HG02840 (cell line): ENCODE data around the gene PLOD1.
"Not testable (repeated sequence)": the region's sequence is repeated elsewhere in the genome, so short reads cannot be mapped to it uniquely, and the experiment has no call there.

Experiments
- ATAC-seq: cut with Tn5 transposase; IDR thresholded peaks from one replicate; pipeline ENCODE4 v1.9.1; 2021; ENCODE audit warnings: mild to moderate bottlenecking, moderate library complexity, moderate number of reproducible peaks; ENCODE audit not compliant: unreplicated experiment, low FRiP score

Gene PLOD1

DNA sequence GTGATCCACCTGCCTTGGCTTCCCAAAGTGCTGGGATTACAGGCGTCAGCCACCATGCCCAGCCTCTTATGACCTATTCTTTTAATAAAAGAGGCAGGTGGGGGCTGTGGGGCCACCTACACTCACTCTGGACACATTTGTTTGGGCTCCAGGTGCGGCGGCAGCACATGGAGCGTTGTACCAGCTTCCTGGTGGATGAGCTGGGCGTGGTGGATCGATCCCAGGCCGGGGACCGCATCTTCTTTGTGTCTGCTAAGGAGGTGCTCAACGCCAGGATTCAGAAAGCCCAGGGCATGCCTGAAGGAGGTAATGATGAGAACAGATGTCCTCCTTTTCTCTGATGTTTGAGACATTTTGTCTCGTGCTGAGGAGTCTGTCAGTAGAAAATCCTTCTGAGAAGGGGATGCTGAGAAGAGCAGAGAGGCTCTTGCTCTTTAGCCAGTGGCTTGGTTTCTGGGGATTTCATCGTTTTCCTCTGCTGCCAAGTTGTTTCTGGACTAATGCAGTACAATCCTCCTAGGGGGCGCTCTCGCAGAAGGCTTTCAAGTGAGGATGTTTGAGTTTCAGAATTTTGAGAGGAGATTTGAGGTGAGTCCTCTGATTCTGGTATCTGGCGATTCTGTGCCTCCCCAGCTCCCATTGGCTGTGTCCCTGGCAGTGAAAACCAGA is 66.9 kb downstream of the PLOD1 start:
- no peak for ATAC-seq

DNA sequence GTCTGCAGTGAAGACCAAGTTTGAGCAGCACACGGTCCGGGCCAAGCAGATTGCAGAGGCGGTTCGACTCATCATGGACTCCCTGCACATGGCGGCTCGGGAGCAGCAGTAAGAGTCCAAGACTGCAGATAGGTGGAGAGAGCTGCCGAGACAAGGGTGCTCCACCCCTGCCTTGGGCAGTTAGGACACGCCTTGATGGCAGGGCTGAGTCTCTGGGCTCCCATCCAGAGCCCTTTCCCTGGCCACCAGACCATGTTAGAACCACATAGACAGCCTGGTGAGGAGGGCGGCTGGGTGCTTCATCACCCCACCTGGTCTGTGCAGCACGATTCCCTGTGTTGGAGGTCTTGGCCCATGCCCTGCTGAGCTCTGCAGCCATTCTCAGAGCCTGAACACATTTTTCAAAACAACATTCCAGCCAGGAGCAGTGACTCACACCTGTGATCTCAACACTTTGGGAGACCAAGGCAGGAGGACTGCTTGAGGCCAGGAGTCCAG is 67.5 kb downstream of the PLOD1 start:
- no peak for ATAC-seq

DNA sequence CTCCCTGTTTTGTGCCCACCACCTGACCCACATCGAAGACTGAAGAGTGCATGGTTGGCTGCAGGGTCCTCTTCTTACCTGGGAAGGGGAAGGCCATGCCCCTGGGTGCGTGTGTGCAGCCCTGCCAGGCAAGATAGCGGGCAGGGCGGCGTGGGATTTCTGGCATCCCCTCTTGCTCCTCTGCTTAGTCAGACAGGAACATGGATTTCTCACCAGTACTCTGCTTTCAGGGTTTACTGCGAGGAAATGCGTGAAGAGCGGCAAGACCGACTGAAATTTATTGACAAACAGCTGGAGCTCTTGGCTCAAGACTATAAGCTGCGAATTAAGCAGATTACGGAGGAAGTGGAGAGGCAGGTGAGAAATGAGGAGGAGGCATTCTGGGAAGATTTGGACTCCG is 69.2 kb downstream of the PLOD1 start:
- ATAC-seq = no peak

DNA sequence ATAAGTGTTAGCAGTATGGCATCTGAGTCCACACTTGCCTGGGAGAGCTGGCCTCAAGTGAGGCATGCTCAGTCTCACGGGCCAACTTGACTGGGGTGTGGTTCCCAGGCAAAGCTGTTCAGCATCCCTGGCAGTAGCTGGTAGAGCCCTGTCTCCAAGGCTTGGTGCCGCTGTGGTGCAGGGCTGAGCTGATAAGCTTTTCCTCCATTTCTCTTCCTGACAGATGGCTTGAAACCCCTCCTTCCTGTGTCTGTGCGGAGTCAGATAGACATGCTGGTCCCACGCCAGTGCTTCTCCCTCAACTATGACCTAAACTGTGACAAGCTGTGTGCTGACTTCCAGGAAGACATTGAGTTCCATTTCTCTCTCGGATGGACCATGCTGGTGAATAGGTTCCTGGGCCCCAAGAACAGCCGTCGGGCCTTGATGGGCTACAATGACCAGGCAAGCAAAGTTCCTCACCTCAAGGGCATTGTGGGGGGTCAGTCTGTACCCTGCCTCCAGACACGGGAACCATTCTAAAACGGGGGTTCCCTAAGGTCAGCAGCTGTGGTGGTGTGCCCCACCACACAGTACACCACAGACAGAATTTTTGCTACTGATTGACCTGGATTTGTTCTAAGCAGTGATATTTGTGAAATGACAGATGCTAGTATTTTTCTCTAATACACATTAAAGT is 71.1 kb downstream of the PLOD1 start:
- ATAC-seq = no peak

DNA sequence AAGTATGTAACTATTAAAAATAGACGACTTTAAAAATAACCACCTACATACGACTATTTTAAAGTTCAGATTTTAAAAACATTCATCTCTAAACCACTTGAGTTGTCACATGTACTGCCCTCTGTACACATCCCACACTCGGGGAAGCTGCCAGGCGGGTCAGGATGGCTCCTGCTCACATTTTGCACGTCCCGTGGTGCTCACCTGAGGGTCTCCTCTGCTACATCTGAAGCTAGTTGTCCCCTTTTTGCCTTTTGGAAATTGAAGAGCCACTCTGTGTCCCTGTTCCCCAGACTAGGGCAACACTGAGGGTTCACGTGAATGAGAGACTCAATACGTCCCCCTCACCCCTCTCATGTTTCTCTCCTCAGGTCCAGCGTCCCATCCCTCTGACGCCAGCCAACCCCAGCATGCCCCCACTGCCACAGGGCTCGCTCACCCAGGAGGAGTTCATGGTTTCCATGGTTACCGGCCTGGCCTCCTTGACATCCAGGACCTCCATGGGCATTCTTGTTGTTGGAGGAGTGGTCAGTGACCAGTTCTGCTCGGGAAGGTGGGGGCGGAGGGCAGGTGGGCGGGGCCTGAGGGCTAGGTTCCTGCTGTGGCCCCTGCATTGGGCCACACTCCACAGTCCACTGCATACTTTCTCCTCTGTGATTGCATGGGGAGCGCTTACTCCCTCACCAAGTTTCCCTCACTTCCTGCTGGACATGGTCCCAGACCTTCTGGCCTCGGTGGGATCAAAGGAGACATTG is 71.8 kb downstream of the PLOD1 start:
- ATAC-seq = no peak

DNA sequence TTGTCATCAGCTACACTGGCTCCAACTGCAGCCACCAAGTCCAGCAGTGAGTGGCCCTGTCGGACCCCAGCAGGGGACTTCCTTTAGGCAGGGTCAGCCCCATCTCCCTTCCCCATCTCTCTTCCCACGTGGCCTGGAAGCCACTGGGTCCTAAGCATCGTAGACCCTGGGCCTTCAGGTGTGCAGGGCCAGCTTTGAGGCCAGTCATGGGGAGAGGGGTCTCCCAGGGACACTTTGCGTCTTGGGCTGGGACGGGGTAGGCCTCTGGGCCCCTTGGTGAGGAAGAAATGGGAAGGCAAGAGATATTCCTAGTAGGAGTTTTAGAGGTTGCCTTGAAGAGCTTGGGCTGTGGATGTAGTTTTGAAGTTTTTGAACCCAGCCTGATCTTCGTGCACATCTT is 72.7 kb downstream of the PLOD1 start:
- no peak for ATAC-seq

DNA sequence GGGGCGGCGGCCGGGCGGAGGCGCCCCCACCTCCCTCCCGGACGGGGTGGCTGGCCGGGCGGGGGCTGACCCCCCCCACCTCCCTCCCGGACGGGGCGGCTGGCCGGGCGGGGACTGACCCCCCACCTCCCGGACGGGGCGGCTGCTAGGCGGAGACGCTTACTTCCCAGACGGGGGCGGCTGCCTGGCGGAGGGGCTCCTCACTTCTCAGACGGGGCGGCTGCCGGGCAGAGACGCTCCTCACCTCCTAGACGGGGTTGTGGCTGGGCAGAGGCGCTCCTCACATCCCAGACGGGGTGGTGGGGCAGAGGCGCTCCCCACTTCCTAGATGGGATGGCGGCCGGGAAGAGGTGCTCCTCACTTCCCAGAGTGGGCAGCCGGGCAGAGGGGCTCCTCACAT is 73.8 kb downstream of the PLOD1 start:
- not testable (repeated sequence) for ATAC-seq

DNA sequence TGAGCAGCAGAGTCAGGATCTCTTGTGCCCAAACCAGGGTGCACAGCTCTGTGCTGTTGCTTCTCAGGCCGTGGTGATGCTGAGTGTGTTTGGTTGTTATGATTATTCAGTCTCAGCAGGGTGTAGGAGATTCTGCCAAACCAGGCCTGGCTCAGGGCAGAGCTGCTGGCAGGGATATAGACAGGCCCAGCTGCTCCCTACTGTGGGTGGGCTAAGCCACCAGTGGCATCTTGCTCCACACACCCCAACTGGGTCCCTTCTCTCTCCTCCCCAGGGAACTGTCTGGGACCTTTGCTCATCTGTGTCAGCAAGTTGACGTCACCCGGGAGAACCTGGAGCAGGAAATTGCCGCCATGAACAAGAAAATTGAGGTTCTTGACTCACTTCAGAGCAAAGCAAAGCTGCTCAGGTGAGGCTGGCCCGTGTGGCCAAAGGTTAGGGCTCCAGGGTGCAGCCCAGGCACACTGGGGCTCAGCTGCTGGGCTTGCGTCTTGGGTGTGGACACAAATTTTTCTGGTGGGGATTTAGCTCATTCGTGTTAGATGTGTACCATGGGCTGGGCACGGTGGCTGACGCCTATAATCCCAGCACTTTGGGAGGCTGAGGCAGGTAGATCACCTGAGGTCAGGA is 74.9 kb downstream of the PLOD1 start:
- no peak for ATAC-seq

DNA sequence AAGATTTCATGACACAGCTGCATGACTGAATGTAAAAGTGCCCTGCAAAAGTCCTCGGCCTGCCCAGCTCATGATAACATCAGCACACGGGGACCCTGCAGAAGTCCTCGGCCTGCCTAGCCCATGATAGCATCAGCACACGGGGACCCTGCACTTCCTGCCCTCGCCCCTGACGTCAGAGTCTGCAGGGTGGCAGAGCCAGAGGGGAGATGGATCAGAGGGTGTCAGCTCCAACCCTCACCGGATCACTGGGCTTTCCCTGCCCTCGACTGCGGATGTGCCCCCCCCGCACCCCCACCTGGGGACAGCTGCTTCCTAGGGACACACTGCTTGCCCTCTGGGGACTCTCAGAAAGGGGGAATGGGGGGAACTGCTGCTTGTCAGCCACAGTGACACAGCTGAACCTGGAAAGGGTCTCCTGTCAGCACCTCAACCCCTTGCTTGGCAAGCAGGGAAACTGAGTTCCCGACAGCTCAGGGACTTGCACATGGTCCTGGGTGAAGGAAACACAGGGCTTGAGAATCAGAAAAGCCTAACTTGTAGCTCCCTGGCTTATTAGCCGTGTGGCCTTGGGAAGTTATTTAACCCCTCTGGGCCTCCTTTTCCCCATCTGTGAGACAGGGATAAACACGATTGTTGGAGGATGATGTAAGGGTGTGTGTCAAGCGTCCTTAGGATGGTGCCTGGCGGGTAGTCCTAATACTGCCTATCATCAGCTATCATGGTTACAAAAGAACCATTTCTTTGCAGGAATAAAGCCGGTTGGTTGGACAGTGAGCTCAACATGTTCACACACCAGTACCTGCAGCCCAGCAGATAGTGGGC is 76.4 kb downstream of the PLOD1 start:
- ATAC-seq = no peak

DNA sequence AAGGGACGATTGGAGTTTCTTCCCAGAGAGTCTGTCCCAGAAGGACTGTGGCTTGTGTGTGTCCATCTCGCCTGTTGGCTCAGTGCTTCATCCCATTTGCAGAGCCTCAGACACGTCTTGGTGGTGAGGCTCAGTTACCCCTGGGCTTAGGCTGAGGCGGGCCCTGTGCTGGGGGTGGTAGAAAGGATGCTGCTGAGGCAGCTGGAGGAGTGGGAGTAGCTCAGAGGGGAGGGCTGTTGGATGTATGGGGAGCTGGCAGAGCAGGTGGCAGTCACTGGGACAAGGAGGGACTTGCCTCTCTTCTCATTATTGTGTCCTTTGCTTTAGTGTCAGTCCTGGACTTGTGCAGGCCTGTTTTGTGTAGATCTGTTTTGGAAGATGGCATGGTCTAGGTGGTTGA is 77.5 kb downstream of the PLOD1 start:
- no peak for ATAC-seq

DNA sequence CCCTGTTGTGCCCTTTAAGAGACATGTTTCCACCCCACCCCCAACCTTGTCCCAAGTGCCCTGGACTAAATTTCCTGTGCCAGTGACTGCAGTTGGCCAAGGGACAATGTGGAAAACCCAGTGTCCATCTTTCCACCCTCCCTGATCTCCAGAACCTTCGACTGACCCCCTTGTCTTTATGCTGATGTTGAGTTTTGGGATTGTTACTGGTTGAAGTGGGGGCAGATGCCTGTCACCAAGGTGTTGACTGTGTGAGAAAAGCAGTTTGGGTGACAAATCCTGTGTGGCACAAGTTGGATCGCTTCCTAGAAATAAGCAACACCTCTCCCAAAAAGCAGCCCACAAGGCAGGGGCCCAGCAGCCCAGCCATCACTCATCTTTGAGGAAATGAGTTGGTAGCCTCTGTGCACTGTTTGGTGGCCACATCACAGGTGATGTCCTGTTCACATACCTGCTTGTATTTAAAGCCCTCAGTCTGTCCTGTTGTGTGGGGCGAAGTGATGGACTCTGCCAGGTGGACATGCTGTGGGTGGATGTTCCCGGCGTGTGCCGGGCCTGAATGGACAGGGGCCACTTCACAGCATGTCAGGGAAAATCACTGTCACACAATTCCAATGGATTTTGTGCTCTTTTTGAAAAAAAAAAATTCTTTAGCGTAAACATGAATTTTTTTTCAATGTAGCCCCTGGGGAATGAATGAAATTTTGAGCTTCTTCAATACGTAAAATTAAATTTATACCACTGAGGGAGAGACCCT is 78.2 kb downstream of the PLOD1 start:
- no peak for ATAC-seq

DNA sequence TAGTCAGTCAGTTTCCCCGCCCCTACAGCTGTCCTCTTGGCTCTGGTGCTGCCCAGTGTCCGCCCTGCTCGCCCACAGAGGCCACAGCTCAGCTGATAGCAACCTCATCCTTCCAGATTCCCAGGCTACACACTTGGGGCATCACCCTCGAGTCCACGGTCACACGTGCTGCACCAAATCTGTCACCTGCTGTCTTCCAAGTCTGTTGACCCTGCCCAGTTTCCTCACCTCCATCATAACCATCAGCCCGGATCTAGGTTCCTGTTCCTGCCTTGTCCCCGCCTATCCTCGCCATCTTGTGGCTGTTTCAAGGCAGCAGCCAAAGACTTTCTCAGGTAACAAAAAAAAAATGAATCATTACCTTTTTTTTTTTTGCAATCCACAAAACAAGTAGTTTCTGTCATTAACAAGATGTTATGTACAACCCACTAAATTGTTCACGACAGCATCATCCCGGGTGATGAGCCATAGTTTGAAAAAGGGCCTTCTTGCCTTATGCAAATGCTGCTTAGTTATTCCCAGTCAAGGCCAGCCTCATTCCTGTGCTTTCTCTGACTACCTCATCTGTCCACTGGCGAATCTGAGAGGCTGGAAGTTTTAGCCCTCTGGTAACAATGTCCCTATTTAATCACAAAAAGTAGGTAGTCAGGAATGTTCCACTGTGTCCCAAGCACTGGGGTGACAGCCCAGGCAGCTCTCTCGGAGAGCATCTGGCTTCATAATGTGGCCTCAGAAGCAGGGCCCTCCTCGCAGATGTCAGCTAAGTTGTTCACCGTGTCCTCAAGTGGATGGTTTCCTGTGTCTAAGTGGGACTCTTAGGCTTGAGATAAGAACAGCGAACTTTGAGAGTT is 79.8 kb downstream of the PLOD1 start:
- no peak for ATAC-seq

DNA sequence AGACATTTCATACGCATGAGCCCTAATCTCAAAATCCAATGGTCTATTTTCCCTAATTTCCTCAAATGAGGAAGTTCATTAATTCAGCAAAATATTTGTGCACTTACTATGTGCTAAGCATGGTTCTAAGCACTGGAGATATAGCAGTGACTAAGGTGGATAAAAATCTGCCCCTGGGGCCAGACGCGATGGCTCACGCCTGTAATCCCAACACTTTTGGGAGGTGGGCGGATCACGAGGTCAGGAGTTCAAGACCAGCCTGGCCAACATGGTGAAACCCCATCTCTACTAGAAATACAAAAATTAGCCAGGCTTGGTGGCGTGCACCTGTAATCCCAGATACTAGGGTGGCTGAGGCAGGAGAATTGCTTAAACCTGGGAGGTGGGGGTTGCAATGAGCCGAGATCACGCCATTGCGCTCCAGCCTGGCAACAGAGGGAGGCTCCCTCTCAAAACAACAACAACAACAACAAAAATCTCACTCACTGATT is 80.5 kb downstream of the PLOD1 start:
- no peak for ATAC-seq

DNA sequence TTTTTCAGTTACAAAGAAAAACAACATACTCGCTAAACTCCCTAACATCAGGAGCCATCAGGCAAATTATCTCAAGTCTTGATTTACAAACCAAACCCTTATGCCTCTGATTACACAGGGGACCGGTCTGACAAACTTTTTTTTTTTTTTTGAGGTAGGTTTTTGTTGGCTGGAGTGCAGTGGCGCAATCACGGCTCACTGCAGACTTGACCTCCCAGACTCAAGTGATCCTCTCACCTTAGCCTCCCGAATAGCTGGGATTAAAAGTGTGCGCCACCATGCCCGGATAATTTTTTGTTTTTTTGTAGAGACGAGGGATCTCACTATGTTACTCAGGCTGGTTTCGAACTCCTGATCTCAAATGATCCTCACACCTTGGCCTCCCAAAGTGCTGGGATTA is 81.0 kb downstream of the PLOD1 start:
- no peak for ATAC-seq

DNA sequence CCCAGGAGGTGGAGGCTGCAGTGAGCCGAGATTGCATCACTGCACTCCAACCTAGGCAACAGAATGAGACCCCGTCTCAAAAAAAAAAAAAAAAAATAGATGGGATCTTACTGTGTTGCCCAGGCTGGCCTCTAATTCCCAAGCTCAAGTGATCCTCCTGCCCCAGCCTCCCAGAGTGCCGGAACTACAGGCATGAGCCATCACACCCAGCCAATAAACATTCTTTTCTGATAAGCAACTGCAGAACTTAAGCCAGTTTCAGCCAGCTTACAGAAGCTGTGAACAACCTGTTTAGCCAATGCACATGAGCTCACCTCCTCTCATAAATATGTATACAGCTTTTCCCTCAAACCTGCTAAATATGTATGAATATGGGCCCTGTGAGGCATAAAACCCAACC is 81.7 kb downstream of the PLOD1 start:
- no peak for ATAC-seq

DNA sequence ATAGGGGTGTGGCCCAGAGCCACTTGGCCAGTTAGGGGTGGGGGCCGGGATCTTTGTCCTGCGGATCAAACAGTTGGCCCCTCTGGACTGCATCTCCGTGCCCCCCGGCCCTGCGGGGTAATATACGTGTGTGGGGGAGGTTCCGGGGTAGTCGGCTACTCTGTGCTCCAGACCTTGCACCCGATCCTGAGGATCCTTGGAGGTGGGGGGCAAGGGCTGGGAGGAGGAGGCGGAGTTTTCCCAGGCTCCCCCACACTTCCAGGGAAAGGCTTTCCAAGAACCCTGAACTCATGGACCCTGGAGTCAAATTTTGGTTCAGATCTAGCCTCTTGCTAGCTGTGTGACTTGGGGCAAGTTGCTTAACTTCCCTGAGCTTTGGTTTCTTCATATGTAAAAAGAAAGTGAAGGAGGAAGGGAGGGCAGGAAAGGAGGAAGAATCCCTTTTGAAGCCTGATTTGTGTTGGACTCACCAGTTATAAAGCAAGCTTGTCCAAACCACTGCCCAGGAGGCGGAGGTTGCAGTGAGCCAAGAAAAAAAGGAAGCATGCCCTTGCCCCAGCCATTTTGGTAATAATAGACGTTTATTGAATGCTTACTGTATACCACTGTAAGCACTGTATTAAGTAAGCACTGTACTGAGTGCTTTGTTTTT is 85.5 kb downstream of the PLOD1 start:
- ATAC-seq = no peak

DNA sequence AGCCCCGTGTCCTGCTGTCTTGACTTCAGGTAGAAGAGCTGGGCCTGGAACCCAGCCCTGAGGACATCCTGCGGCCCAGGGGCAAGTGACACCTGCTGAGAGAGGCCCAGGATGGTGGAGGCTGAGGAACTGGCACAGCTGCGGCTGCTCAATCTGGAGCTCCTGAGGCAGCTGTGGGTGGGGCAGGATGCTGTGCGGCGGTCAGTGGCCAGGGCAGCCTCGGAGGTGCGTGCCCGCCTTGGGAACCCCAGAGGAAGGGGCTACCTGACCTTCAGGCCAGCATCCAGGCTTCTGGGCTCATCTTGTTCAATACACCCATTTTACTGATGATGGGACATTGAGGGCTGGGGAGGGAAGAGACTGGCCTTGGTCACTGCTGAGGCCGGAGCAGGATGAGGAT is 87.1 kb downstream of the PLOD1 start:
- ATAC-seq = no peak

DNA sequence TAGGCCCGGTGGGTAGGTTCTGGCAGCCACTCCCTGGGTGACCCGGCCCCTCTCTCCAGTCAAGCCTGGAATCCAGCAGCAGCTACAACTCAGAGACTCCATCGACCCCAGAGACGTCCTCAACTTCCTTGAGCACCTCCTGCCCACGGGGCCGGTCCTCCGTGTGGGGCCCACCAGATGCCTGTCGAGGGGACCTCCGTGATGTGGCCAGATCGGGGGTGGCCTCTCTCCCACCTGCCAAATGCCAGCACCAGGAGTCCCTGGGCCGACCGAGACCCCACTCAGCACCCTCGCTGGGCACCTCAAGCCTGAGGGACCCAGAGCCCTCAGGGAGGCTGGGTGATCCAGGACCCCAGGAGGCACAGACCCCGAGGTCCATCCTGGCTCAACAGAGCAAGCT is 87.5 kb downstream of the PLOD1 start:
- no peak for ATAC-seq
